Glutamatergic neuron (in vitro differentiated cells): ENCODE results near the gene CDH24. TPM values are rescaled to one million over a fixed set of nuclear protein-coding genes. Genes with fewer than 3 reads are reported as not detected.
A peak's percentile ranks its signal among the peaks of the same experiment; 100 is the strongest.

Experiments used
- DNase-seq: peaks from one replicate; pipeline ENCODE4 v3.0.0; 2022
- H3K27ac Mint-ChIP-seq: one replicate; pipeline ENCODE4 v1.8.0; 2020; ENCODE audit warnings: mild to moderate bottlenecking, mixed read lengths, inconsistent platforms; ENCODE audit not compliant: unreplicated experiment
- H3K27me3 Mint-ChIP-seq: one replicate; pipeline ENCODE4 v1.8.0; 2020; ENCODE audit warnings: mild to moderate bottlenecking, moderate library complexity, mixed read lengths, inconsistent platforms; ENCODE audit not compliant: unreplicated experiment
- H3K36me3 Mint-ChIP-seq: one replicate; pipeline ENCODE4 v1.8.0; 2020; ENCODE audit warnings: mild to moderate bottlenecking, mixed read lengths, inconsistent platforms; ENCODE audit not compliant: unreplicated experiment
- H3K4me1 Mint-ChIP-seq: one replicate; pipeline ENCODE4 v1.8.0; 2020; ENCODE audit warnings: mild to moderate bottlenecking, low read depth, mixed read lengths, inconsistent platforms; ENCODE audit not compliant: unreplicated experiment
- H3K4me3 Mint-ChIP-seq: one replicate; pipeline ENCODE4 v1.8.0; 2020; ENCODE audit warnings: mild to moderate bottlenecking, mixed read lengths, inconsistent platforms; ENCODE audit not compliant: unreplicated experiment
- H3K9me3 Mint-ChIP-seq: one replicate; pipeline ENCODE4 v1.8.0; 2020; ENCODE audit warnings: mild to moderate bottlenecking, moderate library complexity, mixed read lengths, inconsistent platforms; ENCODE audit not compliant: unreplicated experiment
- total RNA-seq: library from RNA; stranded (reverse); fragmentation: NEBNext Ultra II Directional; extraction: Animal tissue kit (Norgen Biotek cat#: 25700); gene quantifications from one replicate; pipeline ENCODE4 v1.2.1, GENCODE V29; 2021; ENCODE audit not compliant: unreplicated experiment
- TF ChIP-seq, protein P1 (sequence below): fragments of 200-600 bp; sonication (generic); IDR thresholded peaks from one replicate; pipeline ENCODE4 v1.5.0; 2021; ENCODE audit not compliant: partially characterized antibody, unreplicated experiment

CDH24 gene
- total RNA-seq, 1 donor from 2014 or later = 164 TPM

- Mint-ChIP-seq H3K27ac (no peak overlapping the region), H3K9me3 (peaks cover 8% of the 10 kb centered on the region), H3K27me3 (peaks cover 15% of the 10 kb centered on the region), H3K36me3 (peaks cover 6% of the 10 kb centered on the region), H3K4me3 (no peak overlapping the region), H3K4me1 (peaks cover 11% of the 10 kb centered on the region)
- TF ChIP-seq, protein P1, sequence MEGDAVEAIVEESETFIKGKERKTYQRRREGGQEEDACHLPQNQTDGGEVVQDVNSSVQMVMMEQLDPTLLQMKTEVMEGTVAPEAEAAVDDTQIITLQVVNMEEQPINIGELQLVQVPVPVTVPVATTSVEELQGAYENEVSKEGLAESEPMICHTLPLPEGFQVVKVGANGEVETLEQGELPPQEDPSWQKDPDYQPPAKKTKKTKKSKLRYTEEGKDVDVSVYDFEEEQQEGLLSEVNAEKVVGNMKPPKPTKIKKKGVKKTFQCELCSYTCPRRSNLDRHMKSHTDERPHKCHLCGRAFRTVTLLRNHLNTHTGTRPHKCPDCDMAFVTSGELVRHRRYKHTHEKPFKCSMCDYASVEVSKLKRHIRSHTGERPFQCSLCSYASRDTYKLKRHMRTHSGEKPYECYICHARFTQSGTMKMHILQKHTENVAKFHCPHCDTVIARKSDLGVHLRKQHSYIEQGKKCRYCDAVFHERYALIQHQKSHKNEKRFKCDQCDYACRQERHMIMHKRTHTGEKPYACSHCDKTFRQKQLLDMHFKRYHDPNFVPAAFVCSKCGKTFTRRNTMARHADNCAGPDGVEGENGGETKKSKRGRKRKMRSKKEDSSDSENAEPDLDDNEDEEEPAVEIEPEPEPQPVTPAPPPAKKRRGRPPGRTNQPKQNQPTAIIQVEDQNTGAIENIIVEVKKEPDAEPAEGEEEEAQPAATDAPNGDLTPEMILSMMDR = no peak
- DNase-seq = no peak
These were observed 13.6 kb downstream of the CDH24 start for GRCh38 chr14:23043754-23044153.

GRCh38 chr14:23043145-23043544 lies 14.2 kb downstream of the CDH24 start:
- Mint-ChIP-seq H3K4me3 (peak overlapping the region; percentile 3), H3K36me3 (peaks cover 6% of the 10 kb centered on the region), H3K27me3 (peaks cover 15% of the 10 kb centered on the region), H3K9me3 (peaks cover 8% of the 10 kb centered on the region), H3K4me1 (peaks cover 11% of the 10 kb centered on the region), H3K27ac (no peak overlapping the region)
- TF ChIP-seq, protein P1 = no peak
- DNase-seq = no peak

- H3K4me1 Mint-ChIP-seq = peaks cover 8% of the 10 kb centered on the region
- H3K4me3 Mint-ChIP-seq = no peak within 1 kb of the TSS
- H3K27me3 Mint-ChIP-seq = peaks cover 15% of the 10 kb centered on the region
- no peak for DNase-seq
- TF ChIP-seq, protein P1 = no peak
- peaks cover 5% of the 10 kb centered on the region for H3K9me3 Mint-ChIP-seq
- no peak within 1 kb of the TSS for H3K27ac Mint-ChIP-seq
- peaks cover 2% of the 10 kb centered on the region for H3K36me3 Mint-ChIP-seq
These were observed 15.0 kb downstream of the CDH24 start, which contains the start of gene PSMB11 for GRCh38 chr14:23042162-23042965. Gene PSMB11 (plus strand): TSS chr14:23042212. CDS start chr14:23042226, 14 bp downstream.

- DNase-seq = no peak
- H3K4me3 Mint-ChIP-seq = no peak overlapping the region
- TF ChIP-seq, protein P1 = no peak
- H3K4me1 Mint-ChIP-seq = peaks cover 5% of the 10 kb centered on the region
- H3K9me3 Mint-ChIP-seq = peaks cover 4% of the 10 kb centered on the region
- no peak overlapping the region for H3K27ac Mint-ChIP-seq
- H3K27me3 Mint-ChIP-seq = peaks cover 13% of the 10 kb centered on the region
- no peaks in the 10 kb centered on the region for H3K36me3 Mint-ChIP-seq
These were observed 15.6 kb downstream of the CDH24 start for GRCh38 chr14:23041729-23042128.

DNA sequence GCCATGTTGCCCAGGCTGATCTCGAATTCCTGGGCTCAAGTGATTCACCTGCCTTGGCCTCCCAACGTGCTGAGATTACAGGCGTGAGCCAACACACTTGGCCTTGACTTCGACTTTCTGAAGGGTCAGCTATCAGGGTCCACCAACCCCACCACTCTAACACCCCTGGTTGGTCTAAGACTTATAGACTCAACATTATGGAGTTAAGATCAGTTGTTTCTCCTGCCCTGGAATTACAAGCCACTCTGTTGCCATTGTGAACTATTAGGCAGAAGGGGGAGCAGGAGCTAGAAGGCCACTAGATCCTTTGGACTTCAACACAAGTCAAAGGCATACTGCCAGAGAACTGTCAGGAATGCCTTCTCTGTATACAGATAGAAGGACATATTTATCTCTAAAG lies 17.2 kb downstream of the CDH24 start:
- Mint-ChIP-seq H3K27ac (no peak overlapping the region), H3K9me3 (peaks cover 4% of the 10 kb centered on the region), H3K4me1 (peaks cover 9% of the 10 kb centered on the region), H3K36me3 (no peaks in the 10 kb centered on the region), H3K27me3 (peaks cover 13% of the 10 kb centered on the region), H3K4me3 (no peak overlapping the region)
- DNase-seq = no peak
- TF ChIP-seq, protein P1 = no peak
